ENCODE measurements around the gene LMAN1L.

GRCh38 chr15:74799255-74799855, 13.3 kb upstream of the LMAN1L start:
- TF ChIP-seq CTCF (IDR thresholded peaks at IDR 0.05; ENCODE audit: low read length) (peak; percentile 30), EZH2 (optimal IDR thresholded peaks at IDR 0.05; ENCODE audit: low read depth, low read length) (no peak), EZH2phosphoT487 (IDR thresholded peaks at IDR 0.05; ENCODE audit: low read length) (no peak)
